GM13976 (cell line): ENCODE data around the gene TWSG1.

Experiments
- DNase-seq: peaks from one replicate; pipeline ENCODE4 v3.0.0; 2012; ENCODE audit warnings: low spot score
- CTCF ChIP-seq: IDR thresholded peaks from 2 replicates; pipeline ENCODE4 v1.5.1; 2012; ENCODE audit warnings: borderline replicate concordance, mild to moderate bottlenecking; ENCODE audit not compliant: insufficient read depth; ENCODE audit errors: extremely low read depth, missing control alignments, control extremely low read depth
- in situ Hi-C: fragments of 300-500 bp; cut with MboI; formaldehyde crosslinking; loops from one replicate; pipeline ENCODE4 v1.12.0; 2022; ENCODE audit warnings: low sequenced_read_pairs, mixed read lengths, inconsistent platforms; ENCODE audit not compliant: unreplicated experiment

Gene TWSG1

GRCh38 chr18:9417073-9417851 lies 82.7 kb downstream of the TWSG1 start:
- TF ChIP-seq CTCF = no peak
- in situ Hi-C loops = no loop called here
- DNase-seq = no peak

- TF ChIP-seq CTCF = no peak
- no peak for DNase-seq
- in situ Hi-C loops = no loop called here
These were observed 83.6 kb downstream of the TWSG1 start for GRCh38 chr18:9418047-9418690.

- DNase-seq = no peak
- in situ Hi-C loops = no loop called here
- no peak for TF ChIP-seq CTCF
These were observed 85.5 kb downstream of the TWSG1 start for GRCh38 chr18:9419956-9420631.

GRCh38 chr18:9421096-9421900 lies 86.7 kb downstream of the TWSG1 start:
- in situ Hi-C loops = no loop called here
- TF ChIP-seq CTCF = no peak
- no peak for DNase-seq

- in situ Hi-C loops = no loop called here
- no peak for TF ChIP-seq CTCF
- DNase-seq = no peak
These were observed 87.3 kb downstream of the TWSG1 start for GRCh38 chr18:9421901-9422327.
